BE2C (cell line): ENCODE data around the gene PLBD2.

Source experiments
- DNase-seq: peaks from one replicate; pipeline ENCODE4 v3.0.0-alpha.2; 2020
- H3K27me3 ChIP-seq: fragments of 250-450 bp; sonication (Bioruptor Pico); 2 replicates; pipeline ENCODE4 v1.5.1; 2020; ENCODE audit warnings: mild to moderate bottlenecking
- H3K36me3 ChIP-seq: fragments of 250-450 bp; sonication (Bioruptor Pico); 2 replicates; pipeline ENCODE4 v1.5.1; 2020; ENCODE audit warnings: mild to moderate bottlenecking
- H3K4me1 ChIP-seq: fragments of 250-450 bp; sonication (Bioruptor Pico); 2 replicates; pipeline ENCODE4 v1.5.1; 2020
- H3K4me3 ChIP-seq: 2 replicates; pipeline ENCODE4 v1.5.1; 2011; ENCODE audit warnings: low read depth, low read length
- H3K9me3 ChIP-seq: fragments of 250-450 bp; sonication (Bioruptor Pico); 2 replicates; pipeline ENCODE4 v1.5.1; 2020
- TF ChIP-seq, protein P1 (sequence below): IDR thresholded peaks from 2 replicates; pipeline ENCODE4 v1.5.1; 2012; ENCODE audit warnings: mild to moderate bottlenecking, low read depth, low read length

PLBD2 gene

DNA sequence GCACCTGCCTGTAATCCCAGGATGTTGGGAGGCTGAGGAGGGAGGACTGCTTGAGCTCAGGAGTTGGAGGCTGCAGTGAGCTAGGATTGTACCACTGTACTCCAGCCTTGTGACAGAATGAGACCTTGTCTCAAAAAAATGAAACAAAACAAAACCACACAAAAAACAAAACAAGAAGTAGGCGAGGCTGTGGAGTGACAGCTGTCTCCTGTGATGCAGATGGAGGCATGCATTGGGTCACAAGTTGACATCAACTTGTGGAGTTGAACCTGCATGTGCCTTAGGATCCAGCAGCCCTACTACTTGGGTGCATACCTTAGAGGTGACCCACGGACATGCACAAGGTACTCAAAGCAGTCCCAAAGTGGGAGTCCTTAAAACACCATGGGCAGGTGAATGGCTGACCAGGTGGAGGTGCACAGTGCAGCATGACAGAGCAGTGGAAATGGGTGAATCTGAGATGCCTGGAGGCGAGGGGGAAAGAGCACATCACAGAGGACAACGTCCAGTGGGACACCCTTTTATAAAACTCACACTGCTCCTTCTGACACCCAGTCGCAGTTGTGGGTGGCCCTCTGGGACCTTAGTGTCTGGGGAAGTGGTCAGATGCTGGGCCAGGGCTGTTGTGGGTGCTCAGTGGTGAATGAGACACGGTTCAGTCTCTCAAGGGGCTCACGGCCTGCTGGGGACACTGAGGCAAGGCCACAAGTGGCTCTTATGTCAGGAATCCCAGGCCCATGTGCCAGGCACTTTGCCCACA lies 12.7 kb downstream of the PLBD2 start:
- TF ChIP-seq, protein P1, sequence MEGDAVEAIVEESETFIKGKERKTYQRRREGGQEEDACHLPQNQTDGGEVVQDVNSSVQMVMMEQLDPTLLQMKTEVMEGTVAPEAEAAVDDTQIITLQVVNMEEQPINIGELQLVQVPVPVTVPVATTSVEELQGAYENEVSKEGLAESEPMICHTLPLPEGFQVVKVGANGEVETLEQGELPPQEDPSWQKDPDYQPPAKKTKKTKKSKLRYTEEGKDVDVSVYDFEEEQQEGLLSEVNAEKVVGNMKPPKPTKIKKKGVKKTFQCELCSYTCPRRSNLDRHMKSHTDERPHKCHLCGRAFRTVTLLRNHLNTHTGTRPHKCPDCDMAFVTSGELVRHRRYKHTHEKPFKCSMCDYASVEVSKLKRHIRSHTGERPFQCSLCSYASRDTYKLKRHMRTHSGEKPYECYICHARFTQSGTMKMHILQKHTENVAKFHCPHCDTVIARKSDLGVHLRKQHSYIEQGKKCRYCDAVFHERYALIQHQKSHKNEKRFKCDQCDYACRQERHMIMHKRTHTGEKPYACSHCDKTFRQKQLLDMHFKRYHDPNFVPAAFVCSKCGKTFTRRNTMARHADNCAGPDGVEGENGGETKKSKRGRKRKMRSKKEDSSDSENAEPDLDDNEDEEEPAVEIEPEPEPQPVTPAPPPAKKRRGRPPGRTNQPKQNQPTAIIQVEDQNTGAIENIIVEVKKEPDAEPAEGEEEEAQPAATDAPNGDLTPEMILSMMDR: no peak
- no peaks in the 10 kb centered on the region for H3K27me3 ChIP-seq
- H3K9me3 ChIP-seq: no peaks in the 10 kb centered on the region
- H3K4me3 ChIP-seq: no peak overlapping the region
- H3K36me3 ChIP-seq: peaks cover 29% of the 10 kb centered on the region
- no peak for DNase-seq
- no peaks in the 10 kb centered on the region for H3K4me1 ChIP-seq

DNA sequence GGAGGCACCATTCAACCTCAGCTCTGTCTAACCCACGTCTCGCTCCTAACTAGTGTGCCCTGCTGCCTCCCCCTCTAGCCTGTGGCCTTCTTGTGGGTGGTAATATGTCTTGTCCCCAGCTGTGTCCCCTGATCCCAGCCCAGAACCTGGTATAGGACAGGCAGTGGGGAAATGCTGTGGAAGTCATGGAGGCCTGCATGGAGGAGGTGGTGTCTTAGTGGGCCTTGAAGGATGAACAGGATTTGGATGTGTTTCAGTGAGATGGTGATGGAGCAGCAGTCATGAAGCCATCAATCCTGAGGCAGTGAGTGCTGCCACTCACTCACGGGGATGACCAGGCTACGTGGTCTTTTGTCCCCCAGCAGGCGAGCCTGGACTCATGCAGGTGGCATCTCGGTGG lies 13.4 kb downstream of the PLBD2 start:
- Histone ChIP-seq H3K27me3 (no peaks in the 10 kb centered on the region), H3K9me3 (no peaks in the 10 kb centered on the region), H3K36me3 (peaks cover 36% of the 10 kb centered on the region), H3K4me1 (no peaks in the 10 kb centered on the region), H3K4me3 (no peak overlapping the region)
- TF ChIP-seq, protein P1: no peak
- DNase-seq: no peak

DNA sequence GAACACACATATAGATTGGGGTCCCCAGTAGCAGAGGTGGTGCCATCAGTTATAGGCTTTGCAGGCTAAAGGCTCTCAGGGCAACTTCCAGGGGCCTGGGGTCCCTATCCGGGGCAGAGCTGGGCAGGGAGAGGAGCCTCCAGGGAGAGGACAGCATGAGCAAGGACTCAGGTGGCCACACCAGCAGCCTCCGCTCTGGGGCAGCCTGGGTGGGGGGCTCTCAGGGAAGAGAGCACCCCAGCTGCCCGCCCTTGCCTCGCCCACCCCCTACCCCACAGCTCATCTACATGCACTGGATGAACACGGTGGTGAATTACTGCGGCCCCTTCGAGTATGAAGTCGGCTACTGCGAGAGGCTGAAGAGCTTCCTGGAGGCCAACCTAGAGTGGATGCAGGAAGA lies 14.0 kb downstream of the PLBD2 start:
- TF ChIP-seq, protein P1: no peak
- Histone ChIP-seq H3K9me3 (no peaks in the 10 kb centered on the region), H3K36me3 (peaks cover 36% of the 10 kb centered on the region), H3K4me3 (no peak overlapping the region), H3K4me1 (no peaks in the 10 kb centered on the region), H3K27me3 (no peaks in the 10 kb centered on the region)
- no peak for DNase-seq

DNA sequence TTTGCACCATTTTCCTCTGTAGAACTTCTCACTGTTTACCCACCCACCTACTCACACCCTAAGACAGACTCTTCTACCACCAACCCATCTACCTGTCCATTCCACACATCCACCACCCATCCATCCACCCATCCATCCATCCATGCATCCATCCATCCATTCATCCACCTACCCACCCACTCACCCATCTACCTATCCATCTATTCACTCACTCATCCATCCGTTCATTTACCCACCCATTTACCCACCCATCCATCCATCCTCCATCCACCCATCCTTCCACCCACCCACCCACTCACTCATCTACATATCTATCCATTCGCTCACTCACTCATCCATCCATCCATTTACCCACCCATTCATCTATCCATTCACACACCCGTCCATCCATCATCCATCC lies 15.1 kb downstream of the PLBD2 start:
- Histone ChIP-seq H3K27me3 (no peaks in the 10 kb centered on the region), H3K36me3 (peaks cover 37% of the 10 kb centered on the region), H3K9me3 (no peaks in the 10 kb centered on the region), H3K4me3 (no peak overlapping the region), H3K4me1 (no peaks in the 10 kb centered on the region)
- no peak for DNase-seq
- TF ChIP-seq, protein P1: no peak

DNA sequence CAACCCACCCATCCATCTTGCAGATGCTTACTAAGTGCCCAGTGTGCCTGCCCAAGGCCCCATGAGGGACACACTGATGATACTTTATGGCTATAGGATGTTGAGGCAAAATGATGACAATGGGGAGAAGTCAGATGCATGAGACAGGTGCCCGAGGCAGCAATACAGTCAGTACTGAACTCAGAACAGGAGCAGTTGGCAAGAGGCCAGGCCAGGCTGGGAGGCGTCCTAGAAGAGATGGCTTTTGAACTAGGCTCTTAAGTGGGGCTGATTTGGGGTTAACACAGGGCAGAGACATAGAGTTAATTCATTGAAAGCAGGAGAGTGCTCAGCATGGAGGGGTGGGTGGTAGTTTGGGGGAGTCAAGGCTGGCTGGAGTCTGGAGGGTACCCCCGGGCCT lies 15.6 kb downstream of the PLBD2 start:
- TF ChIP-seq, protein P1: no peak
- Histone ChIP-seq H3K36me3 (peaks cover 36% of the 10 kb centered on the region), H3K27me3 (no peaks in the 10 kb centered on the region), H3K4me3 (no peak overlapping the region), H3K4me1 (no peaks in the 10 kb centered on the region), H3K9me3 (no peaks in the 10 kb centered on the region)
- peak; percentile 28 for DNase-seq

DNA sequence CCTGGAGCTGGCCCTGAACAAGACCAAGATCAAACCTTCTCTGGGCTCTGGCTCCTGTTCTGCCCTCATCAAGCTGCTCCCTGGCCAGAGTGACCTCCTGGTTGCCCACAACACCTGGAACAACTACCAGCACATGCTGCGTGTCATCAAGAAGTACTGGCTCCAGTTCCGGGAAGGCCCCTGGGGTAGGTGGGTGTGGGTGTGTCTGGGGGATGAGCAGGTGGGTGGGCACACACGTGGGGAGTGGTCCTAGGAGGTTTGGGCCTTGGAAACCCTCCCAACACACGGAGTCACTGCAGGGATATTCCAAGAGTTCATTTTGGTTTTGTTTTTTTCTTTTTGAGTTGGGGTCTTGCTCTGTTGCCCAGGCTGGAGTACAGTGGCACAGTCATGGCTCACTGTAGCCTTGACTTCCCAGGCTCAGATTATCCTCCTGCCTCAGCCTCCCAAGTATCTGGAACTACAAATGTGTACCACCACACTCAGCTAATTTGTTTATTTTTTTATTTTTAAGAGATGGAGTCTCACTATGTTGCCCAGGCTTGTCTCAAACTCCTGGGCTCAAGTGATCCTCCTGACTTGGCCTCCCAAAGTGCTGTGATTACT lies 16.5 kb downstream of the PLBD2 start:
- no peak for DNase-seq
- TF ChIP-seq, protein P1: no peak
- peaks cover 36% of the 10 kb centered on the region for H3K36me3 ChIP-seq
- H3K27me3 ChIP-seq: no peaks in the 10 kb centered on the region
- no peaks in the 10 kb centered on the region for H3K4me1 ChIP-seq
- no peaks in the 10 kb centered on the region for H3K9me3 ChIP-seq
- no peak overlapping the region for H3K4me3 ChIP-seq
